Pancreas (tissue), 10 donors: Measurements from ENCODE around the gene LTBP4. TPM values are rescaled to one million over a fixed set of nuclear protein-coding genes. Genes with fewer than 3 reads are reported as not detected.

Source experiments
- ATAC-seq, 4 donors: fragments of 200-7000 bp; cut with Tn5 transposase; one replicate each; pipeline versions ENCODE4 v1.8.0 to v1.9.1; 2020; ENCODE audit warnings: mild to moderate bottlenecking in 4 of 4, moderate library complexity in 4 of 4
- DNase-seq, 6 donors: peaks; one replicate each; pipeline ENCODE4 v3.0.0-alpha.2; 2020
- FAIRE-seq: peaks from 2 replicates; lab custom pipeline; 2012; peaks lifted over from hg19 to GRCh38; lab: Jason Lieb, UNC
- H3K27ac ChIP-seq, 4 donors: fragments of 200-600 bp; sonication (generic); 1 replicate in 3 of 4; 2 replicates in 1 of 4; pipeline versions ENCODE4 v1.5.0 to v1.8.0; 2020
- H3K27me3 ChIP-seq, 4 donors: fragments of 200-600 bp; one replicate each; pipeline ENCODE4 v1.8.0; 2021
- H3K36me3 ChIP-seq, 3 donors: fragments of 200-600 bp; sonication (generic) in 1 of 3; one replicate each; pipeline versions ENCODE4 v1.5.0 to v1.8.0; 2020 to 2021
- H3K4me1 ChIP-seq, 3 donors: fragments of 200-600 bp; one replicate each; pipeline ENCODE4 v1.8.0; 2021
- H3K4me3 ChIP-seq, 4 donors: fragments of 200-600 bp; sonication (generic) in 2 of 4; one replicate each; pipeline versions ENCODE4 v1.5.0 to v1.8.0; 2020 to 2021
- H3K9me3 ChIP-seq, 4 donors: fragments of 200-600 bp; one replicate each; pipeline ENCODE4 v1.8.0; 2021
- WGBS, 2 donors: extraction: QIAGEN DNeasy Blood & Tissue Kit; methylation state at CpG; one replicate each; pipeline ENCODE4 v1.1.7; 2013; 5-methylcytosine and 5-hydroxymethylcytosine counted together
- intact Hi-C, 3 donors: fragments of 100-400 bp; cut with DNase I; formaldehyde crosslinking; loops; one replicate each; pipeline versions ENCODE4 v1.11.1 to v1.14.2; 2022
- polyA plus RNA-seq, 2 donors: library from polyadenylated mRNA; stranded (reverse); fragments of 200-250 nt; gene quantifications; one replicate each; pipeline ENCODE4 v1.2.3, GENCODE V29; 2013
- total RNA-seq, 6 donors: library from RNA; stranded (reverse); fragmentation: NEBNext Ultra II Directional in 4 of 6; extraction: Animal tissue kit (Norgen Biotek cat#: 25700) in 4 of 6; gene quantifications; one replicate each; pipeline versions ENCODE4 v1.2.1 to v1.2.4, GENCODE V29; 2021 to 2023
- TF ChIP-seq, protein P1 (sequence below), 4 donors: fragments of 200-600 bp; sonication (generic) in 3 of 4; IDR thresholded peaks; one replicate each; pipeline versions ENCODE4 v1.5.0 to v1.8.0; 2021; ENCODE audit warnings: antibody characterized with exemption in 4 of 4
- donor health status: healthy with polysubstance abuse.
- donor health status: DM: no; HTN: no; CAD: no; lungs with moderate emphysema.
- donor health status: DM: no; HTN: no; CAD: no.
- donor health status: control.
- donor health status: control.
- donor health status: Bipolar disorder and iron deficiency.
- donor health status: DM: yes; HTN: yes; CAD: no.
- donor health status: DM: no; HTN: no; CAD: no.
- donor health status: DM: no; HTN: no; CAD: no.
- donor health status: DM: yes; HTN: yes; CAD: no.

Gene LTBP4
- total and polyA plus RNA-seq, 8 donors, result 18.7 to 48.9 (median 28.2) TPM

DNA sequence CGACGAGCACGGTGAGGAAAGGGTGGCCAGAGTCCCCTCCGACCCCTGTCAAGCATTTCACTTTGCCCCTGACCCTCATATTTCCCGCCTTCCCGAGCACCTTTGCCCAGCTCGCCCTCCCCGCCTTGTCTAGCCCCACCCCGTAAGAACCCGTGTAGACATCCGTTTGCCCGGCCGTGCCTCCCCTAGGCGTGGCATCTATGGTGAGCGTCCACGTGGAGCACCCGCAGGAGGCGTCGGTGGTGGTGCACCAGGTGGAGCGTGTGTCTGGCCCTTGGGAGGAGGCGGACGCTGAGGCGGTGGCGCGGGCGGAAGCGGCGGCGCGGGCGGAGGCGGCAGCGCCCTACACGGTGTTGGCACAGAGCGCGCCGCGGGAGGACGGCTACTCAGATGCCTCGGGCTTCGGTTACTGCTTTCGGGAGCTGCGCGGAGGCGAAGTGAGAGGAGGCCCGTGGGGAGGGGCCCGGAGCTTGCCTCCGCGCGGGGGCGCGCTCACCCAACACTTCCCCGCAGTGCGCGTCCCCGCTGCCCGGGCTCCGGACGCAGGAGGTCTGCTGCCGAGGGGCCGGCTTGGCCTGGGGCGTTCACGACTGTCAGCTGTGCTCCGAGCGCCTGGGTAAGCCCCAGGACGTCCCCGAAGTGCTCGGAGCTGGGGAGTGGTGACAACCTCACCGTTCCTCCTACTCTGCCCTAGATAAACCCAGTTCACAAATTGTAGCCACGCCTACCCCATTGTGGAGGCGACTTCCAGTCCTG lies 4.2 kb downstream of the LTBP4 start:
- 1 to 2% methylated on average over 71 of the region's 71 CpGs for whole genome bisulfite sequencing, 2 donors

DNA sequence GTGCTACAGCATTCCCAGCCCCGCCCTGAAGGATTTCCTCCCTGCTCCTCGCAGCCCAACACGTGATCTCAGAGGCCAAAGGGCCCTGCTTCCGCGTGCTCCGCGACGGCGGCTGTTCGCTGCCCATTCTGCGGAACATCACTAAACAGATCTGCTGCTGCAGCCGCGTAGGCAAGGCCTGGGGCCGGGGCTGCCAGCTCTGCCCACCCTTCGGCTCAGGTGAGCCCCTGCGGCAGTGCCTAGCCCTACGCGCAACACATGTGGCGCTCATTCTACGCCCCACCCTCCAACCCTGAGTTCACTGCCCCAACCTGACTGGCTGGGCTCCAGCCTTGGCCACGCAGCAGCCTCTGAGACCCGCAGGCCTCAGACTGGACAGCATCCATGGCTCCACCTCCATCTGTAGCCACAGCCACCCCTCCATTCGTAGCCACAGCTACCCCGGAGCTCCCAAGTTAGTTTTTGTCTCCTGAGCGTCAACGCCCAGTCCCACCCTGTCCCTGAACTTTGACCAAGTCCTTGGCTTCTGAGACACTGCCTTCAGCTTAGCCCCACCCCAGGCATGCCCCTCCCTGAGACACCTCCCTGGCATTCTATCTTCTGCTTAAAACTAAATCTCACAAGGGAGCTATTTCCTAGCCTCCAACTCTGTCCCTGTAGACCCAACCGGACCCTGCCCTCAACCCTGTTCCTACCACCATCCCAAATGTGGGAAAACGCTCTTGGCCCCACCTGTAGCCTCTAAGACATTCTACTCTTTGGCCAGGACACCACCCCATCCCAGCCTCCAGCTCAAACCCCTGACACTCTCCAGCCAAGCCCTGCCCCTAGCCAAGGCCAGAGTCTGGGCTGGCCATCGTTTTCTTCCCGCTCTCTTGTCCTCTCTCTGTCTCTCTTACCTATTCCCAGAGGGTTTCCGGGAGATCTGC lies 6.4 kb downstream of the LTBP4 start:
- Histone ChIP-seq H3K4me1 (peaks cover 0 to 20% (median 0%) of the 10 kb centered on the region in 3 donors), H3K9me3 (no peaks in the 10 kb centered on the region), H3K27ac (no peak overlapping the region), H3K36me3 (no peaks in the 10 kb centered on the region), H3K27me3 (no peaks in the 10 kb centered on the region), H3K4me3 (no peak overlapping the region)
- TF ChIP-seq, protein P1, sequence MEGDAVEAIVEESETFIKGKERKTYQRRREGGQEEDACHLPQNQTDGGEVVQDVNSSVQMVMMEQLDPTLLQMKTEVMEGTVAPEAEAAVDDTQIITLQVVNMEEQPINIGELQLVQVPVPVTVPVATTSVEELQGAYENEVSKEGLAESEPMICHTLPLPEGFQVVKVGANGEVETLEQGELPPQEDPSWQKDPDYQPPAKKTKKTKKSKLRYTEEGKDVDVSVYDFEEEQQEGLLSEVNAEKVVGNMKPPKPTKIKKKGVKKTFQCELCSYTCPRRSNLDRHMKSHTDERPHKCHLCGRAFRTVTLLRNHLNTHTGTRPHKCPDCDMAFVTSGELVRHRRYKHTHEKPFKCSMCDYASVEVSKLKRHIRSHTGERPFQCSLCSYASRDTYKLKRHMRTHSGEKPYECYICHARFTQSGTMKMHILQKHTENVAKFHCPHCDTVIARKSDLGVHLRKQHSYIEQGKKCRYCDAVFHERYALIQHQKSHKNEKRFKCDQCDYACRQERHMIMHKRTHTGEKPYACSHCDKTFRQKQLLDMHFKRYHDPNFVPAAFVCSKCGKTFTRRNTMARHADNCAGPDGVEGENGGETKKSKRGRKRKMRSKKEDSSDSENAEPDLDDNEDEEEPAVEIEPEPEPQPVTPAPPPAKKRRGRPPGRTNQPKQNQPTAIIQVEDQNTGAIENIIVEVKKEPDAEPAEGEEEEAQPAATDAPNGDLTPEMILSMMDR (IDR thresholded peaks at IDR 0.05), result no peak
- ATAC-seq (no peak), DNase-seq (peak in 3 of 6 donors; percentile 36 to 78 (median 56)), FAIRE-seq (no peak)
- intact Hi-C loops, result no loop called here
- WGBS, 2 donors, result 68 to 77% methylated on average over 31 of the region's 31 CpGs

More for the DNA sequence above, 4.2 kb downstream of the LTBP4 start:
- peaks cover 0 to under 1% (median 0%) of the 10 kb centered on the region in 4 donors for H3K27me3 ChIP-seq
- FAIRE-seq (no peak), DNase-seq (peak; percentile 82 to 93 (median 84)), ATAC-seq (peak; percentile 32 to 54 (median 44))
- H3K27ac ChIP-seq, result peak overlapping the region; percentile 43 to 73 (median 64)
- H3K4me3 ChIP-seq, result peak overlapping the region; percentile 13 to 60 (median 32)
- H3K9me3 ChIP-seq, result no peaks in the 10 kb centered on the region
- TF ChIP-seq, protein P1 (IDR thresholded peaks at IDR 0.05), result no peak
- H3K4me1 ChIP-seq, result peaks cover 0 to 24% (median 4%) of the 10 kb centered on the region in 3 donors
- no peaks in the 10 kb centered on the region for H3K36me3 ChIP-seq
- intact Hi-C loops, result no loop called here

DNA sequence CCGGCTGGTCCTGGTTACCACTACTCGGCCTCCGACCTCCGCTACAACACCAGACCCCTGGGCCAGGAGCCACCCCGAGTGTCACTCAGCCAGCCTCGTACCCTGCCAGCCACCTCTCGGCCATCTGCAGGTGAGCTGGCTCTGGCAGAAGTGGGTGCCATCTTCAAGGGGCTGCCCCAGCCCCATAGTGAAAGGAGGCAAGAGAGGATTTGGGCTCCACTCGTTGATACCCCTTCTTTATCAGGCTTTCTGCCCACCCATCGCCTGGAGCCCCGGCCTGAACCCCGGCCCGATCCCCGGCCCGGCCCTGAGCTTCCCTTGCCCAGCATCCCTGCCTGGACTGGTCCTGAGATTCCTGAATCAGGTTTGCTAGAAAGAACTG lies 7.1 kb downstream of the LTBP4 start:
- DNase-seq (peak in 2 of 6 donors; percentile 43 to 77), ATAC-seq (no peak), FAIRE-seq (no peak)
- Histone ChIP-seq H3K4me3 (no peak overlapping the region), H3K36me3 (no peaks in the 10 kb centered on the region), H3K27me3 (no peaks in the 10 kb centered on the region), H3K4me1 (peaks cover 0 to 17% (median 0%) of the 10 kb centered on the region in 3 donors), H3K27ac (no peak overlapping the region), H3K9me3 (no peaks in the 10 kb centered on the region)
- WGBS, 2 donors, result 89 to 91% methylated on average over 14 of the region's 14 CpGs
- intact Hi-C loops, result no loop called here
- TF ChIP-seq, protein P1 (IDR thresholded peaks at IDR 0.05), result no peak

DNA sequence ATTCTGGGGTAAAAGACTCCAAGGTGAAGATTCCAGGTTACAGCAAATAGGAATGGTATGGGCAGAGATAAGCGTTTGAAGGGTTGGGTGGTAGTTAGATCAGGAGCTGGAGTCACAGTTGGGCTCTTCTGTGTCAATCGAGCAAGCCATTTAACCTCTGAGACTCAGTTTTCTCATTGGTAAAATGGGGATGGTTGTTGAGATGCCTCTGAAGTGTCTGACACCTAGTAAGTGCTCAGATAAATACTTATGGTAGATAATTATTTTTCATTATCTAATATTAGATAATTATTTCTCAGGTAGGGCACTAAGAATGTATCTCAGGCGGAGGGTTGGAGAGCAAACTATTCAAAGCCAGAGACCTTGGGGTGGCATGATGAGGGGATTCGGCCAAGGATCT lies 7.8 kb downstream of the LTBP4 start:
- Histone ChIP-seq H3K9me3 (no peaks in the 10 kb centered on the region), H3K4me1 (peaks cover 0 to 15% (median 0%) of the 10 kb centered on the region in 3 donors), H3K27me3 (no peaks in the 10 kb centered on the region), H3K4me3 (peak overlapping the region in 2 of 4 donors; percentile 49 to 58), H3K27ac (no peak overlapping the region), H3K36me3 (no peaks in the 10 kb centered on the region)
- FAIRE-seq, result no peak
- TF ChIP-seq, protein P1 (IDR thresholded peaks at IDR 0.05), result no peak
- intact Hi-C loops, result no loop called here
- no peak for DNase-seq
- no peak for ATAC-seq
- 57 to 60% methylated on average over 4 of the region's 4 CpGs for WGBS, 2 donors
